K562 (cell line): ENCODE data around the gene ZNF429. TPM values are rescaled to one million over a fixed set of nuclear protein-coding genes. Genes with fewer than 3 reads are reported as not detected.

Source experiments
- DMBX1 ChIP-seq: fragments of 250-450 bp; sonication (Bioruptor Pico); IDR thresholded peaks from 2 replicates; pipeline ENCODE4 v1.8.0; 2022; ENCODE audit warnings: inconsistent platforms, mild to moderate bottlenecking, moderate library complexity, borderline replicate concordance
- ETV5 ChIP-seq: sonication (generic); formaldehyde crosslinking; IDR thresholded peaks from 2 replicates; pipeline ENCODE4 v1.4.0; 2020; ENCODE audit warnings: low read depth, mild to moderate bottlenecking, missing genetic modification reagents
- KAT7 ChIP-seq: sonication (generic); formaldehyde crosslinking; IDR thresholded peaks from 2 replicates; pipeline ENCODE4 v1.8.0; 2022; ENCODE audit warnings: missing genetic modification reagents, mild to moderate bottlenecking, borderline replicate concordance
- LARP7 ChIP-seq: fragments of 450-650 bp; IDR thresholded peaks from 2 replicates; pipeline ENCODE4 v1.6.1; 2016
- MAFF ChIP-seq: IDR thresholded peaks from 2 replicates; pipeline ENCODE4 v1.6.1; 2012; ENCODE audit warnings: low read length, improper control_type of control experiment
- MTA2 ChIP-seq: fragments of 450-650 bp; IDR thresholded peaks from 2 replicates; pipeline ENCODE4 v1.6.1; 2016; ENCODE audit warnings: low read depth
- PHF20 ChIP-seq: fragments of 450-650 bp; IDR thresholded peaks from 2 replicates; pipeline ENCODE4 v1.6.1; 2018; ENCODE audit not compliant: partially characterized antibody
- POLR3A ChIP-seq: IDR thresholded peaks from 2 replicates; pipeline ENCODE4 v1.6.1; 2011; ENCODE audit warnings: borderline replicate concordance, mild to moderate bottlenecking, moderate library complexity; ENCODE audit not compliant: insufficient read length, insufficient read depth; ENCODE audit errors: extremely low read depth
- SIN3A ChIP-seq, 2 experiments: fragments of 150-350 bp in 1 of 2; IDR thresholded peaks; 2 replicates each; pipeline ENCODE4 v1.6.1; 2011 to 2016; ENCODE audit warnings: borderline replicate concordance in 2 of 2, low read depth in 2 of 2, low read length in 2 of 2, mild to moderate bottlenecking in 2 of 2, moderate library complexity in 2 of 2; ENCODE audit not compliant: control insufficient read depth in 1 of 2
- SMAD2 ChIP-seq: fragments of 150-350 bp; IDR thresholded peaks from 2 replicates; pipeline ENCODE4 v1.6.1; 2014; ENCODE audit warnings: low read depth, mild to moderate bottlenecking, low read length
- SPI1 ChIP-seq: IDR thresholded peaks from 2 replicates; pipeline ENCODE4 v1.6.1; 2011; ENCODE audit warnings: low read depth, low read length, control low read depth, borderline replicate concordance
- SREBF1 ChIP-seq: fragments of 150-350 bp; IDR thresholded peaks from 2 replicates; pipeline ENCODE4 v1.6.1; 2014; ENCODE audit warnings: antibody characterized with exemption, low read depth, low read length, borderline replicate concordance
- TCFL5 ChIP-seq: fragments of 250-450 bp; sonication (Bioruptor Pico); conservative IDR thresholded peaks from 2 replicates; pipeline ENCODE4 v1.6.1; 2021; ENCODE audit warnings: mild to moderate bottlenecking, moderate library complexity, matching md5 sums
- THAP12 ChIP-seq: fragments of 250-450 bp; sonication (Bioruptor Pico); IDR thresholded peaks from 2 replicates; pipeline ENCODE4 v1.9.0; 2021; ENCODE audit warnings: mild to moderate bottlenecking, inconsistent platforms
- TSHZ1 ChIP-seq: fragments of 250-450 bp; sonication (Bioruptor Pico); IDR thresholded peaks from 2 replicates; pipeline ENCODE4 v1.4.0; 2020; ENCODE audit warnings: mild to moderate bottlenecking, moderate library complexity
- ZNF140 ChIP-seq: fragments of 250-450 bp; sonication (Bioruptor Pico); IDR thresholded peaks from 2 replicates; pipeline ENCODE4 v1.8.0; 2021; ENCODE audit warnings: moderate library complexity, mild to moderate bottlenecking, inconsistent platforms
- ZNF184 ChIP-seq: sonication (generic); formaldehyde crosslinking; IDR thresholded peaks from 2 replicates; pipeline ENCODE4 v1.5.0; 2020; ENCODE audit warnings: missing genetic modification reagents
- ZNF668 ChIP-seq: fragments of 250-450 bp; sonication (Bioruptor Pico); IDR thresholded peaks from 2 replicates; pipeline ENCODE4 v1.8.0; 2022; ENCODE audit warnings: mild to moderate bottlenecking, inconsistent platforms
- ZNF717 ChIP-seq: fragments of 250-450 bp; sonication (Bioruptor Pico); IDR thresholded peaks from 2 replicates; pipeline ENCODE4 v1.5.0; 2021
- polyA plus RNA-seq, 8 experiments: library from polyadenylated mRNA; depleted of rRNA in 4 of 8; stranded (reverse) in 5 of 8; unstranded in 3 of 8; fragments of >200 nt; fragmentation: Nextera tagmentation in 2 of 8; fragmentation: Illumina TruSeq in 1 of 8; extraction: Ambion mirVana in 2 of 8; extraction: Trizol in 1 of 8; gene quantifications; 2 replicates each; pipeline versions ENCODE4 v1.2.1 to v1.2.3, GENCODE V29; 2011 to 2014; ENCODE audit warnings: inconsistent platforms in 1 of 8, missing spikeins in 1 of 8
- total RNA-seq, 7 experiments: library from RNA; depleted of rRNA in 6 of 7; stranded (reverse); fragments of >200 nt in 6 of 7; fragmentation: Illumina TruSeq in 2 of 7; extraction: Trizol in 2 of 7; gene quantifications; 2 replicates each; pipeline versions ENCODE4 v1.2.1 to v1.2.3, GENCODE V29; 2011 to 2021; ENCODE audit warnings: low replicate concordance in 1 of 7
- TF ChIP-seq, protein P1 (sequence below): sonication (generic); formaldehyde crosslinking; IDR thresholded peaks from 2 replicates; pipeline ENCODE4 v1.9.0; 2022; ENCODE audit warnings: mild to moderate bottlenecking, missing genetic modification reagents
- TF ChIP-seq, protein P2 (sequence below): fragments of 450-650 bp; IDR thresholded peaks from 2 replicates; pipeline ENCODE4 v1.6.1; 2017; ENCODE audit warnings: mild to moderate bottlenecking, moderate library complexity

ZNF429 gene
- total and polyA plus RNA-seq, 9 of the 15 experiments (the other 6 are each of a cell fraction or from before 2014, with no cell fraction given) = 11.4 to 24.5 (median 16.3) TPM

DNA sequence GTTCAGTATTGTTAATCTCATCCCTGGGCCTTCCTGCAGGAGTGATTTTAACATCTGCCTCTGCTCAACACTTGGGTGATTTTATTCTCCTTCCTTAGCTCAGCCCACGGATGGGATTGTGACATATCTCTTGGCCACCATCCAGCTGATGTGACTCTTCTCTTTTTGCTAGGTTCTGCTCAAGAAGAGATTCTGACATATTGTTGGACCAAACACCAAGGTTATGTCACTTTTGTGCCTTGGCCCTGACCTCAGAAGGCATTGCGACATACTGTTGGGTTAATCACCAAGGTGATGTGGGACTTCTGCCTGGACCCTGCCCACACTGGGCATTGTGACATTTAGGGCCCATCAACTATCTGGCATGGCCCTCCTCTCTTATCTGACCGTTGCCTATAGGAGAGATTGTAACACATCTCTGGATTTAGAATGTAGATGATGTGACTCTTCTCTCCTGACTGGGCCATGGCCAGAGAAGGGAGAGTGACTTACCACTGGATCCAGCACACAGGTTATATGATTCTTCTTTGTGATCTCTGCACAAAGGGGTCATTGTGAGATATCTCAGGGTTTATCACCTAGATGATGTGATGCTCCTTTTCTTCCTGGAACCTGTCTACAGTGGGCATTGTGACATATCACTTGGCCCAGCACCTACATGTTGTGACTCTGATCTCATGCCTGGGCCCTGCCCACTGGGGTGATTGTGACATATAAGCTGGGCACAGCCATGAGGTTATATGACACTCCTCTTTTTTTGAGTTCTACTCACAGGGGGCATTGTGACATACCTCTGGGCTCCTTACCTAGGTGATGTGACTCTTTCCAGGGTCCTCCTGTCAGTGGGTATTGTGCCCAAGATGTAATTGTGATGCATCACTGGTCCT lies 88.8 kb downstream of the ZNF429 start (continued):
- TF ChIP-seq, protein P1, sequence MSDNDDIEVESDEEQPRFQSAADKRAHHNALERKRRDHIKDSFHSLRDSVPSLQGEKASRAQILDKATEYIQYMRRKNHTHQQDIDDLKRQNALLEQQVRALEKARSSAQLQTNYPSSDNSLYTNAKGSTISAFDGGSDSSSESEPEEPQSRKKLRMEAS (CRISPR knock-in tag) = no peak
- TF ChIP-seq ZNF140 (no peak), MAFF (peak; percentile 80), MTA2 (peak; percentile 31; the same call in 1 of the 2 replicates), SMAD2 (no peak), TCFL5 (CRISPR knock-in tag) (no peak), THAP12 (CRISPR knock-in tag) (no peak), PHF20 (no peak), LARP7 (no peak), ZNF717 (CRISPR knock-in tag) (no peak), KAT7 (CRISPR knock-in tag) (no peak), SPI1 (no peak), SREBF1 (no peak), POLR3A (no peak), TSHZ1 (CRISPR knock-in tag) (no peak), SIN3A (IDR thresholded peaks at IDR 0.05; ENCODE audit: borderline replicate concordance in 2 of 2, control insufficient read depth in 1 of 2, low read depth in 2 of 2, low read length in 2 of 2) (0 out of 4 replicates have a peak, but pooled peaks of 1 of the 2 experiments have one; percentile 29), ETV5 (CRISPR knock-in tag) (no peak), DMBX1 (CRISPR knock-in tag) (peak; percentile 56; the same call in 1 of the 2 replicates), ZNF668 (no peak), ZNF184 (CRISPR knock-in tag) (no peak)
- TF ChIP-seq, protein P2, sequence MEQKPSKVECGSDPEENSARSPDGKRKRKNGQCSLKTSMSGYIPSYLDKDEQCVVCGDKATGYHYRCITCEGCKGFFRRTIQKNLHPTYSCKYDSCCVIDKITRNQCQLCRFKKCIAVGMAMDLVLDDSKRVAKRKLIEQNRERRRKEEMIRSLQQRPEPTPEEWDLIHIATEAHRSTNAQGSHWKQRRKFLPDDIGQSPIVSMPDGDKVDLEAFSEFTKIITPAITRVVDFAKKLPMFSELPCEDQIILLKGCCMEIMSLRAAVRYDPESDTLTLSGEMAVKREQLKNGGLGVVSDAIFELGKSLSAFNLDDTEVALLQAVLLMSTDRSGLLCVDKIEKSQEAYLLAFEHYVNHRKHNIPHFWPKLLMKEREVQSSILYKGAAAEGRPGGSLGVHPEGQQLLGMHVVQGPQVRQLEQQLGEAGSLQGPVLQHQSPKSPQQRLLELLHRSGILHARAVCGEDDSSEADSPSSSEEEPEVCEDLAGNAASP = no peak
